ENCODE data around the gene NT5DC2. TPM values are rescaled to one million over a fixed set of nuclear protein-coding genes. Genes with fewer than 3 reads are reported as not detected.

Gene NT5DC2
- total RNA-seq, 1 experiment from 2014 or later = 212 TPM

GRCh38 chr3:52494886-52495495, 38.7 kb downstream of the NT5DC2 start, which contains the start of gene STAB1:
TSS of gene STAB1 (plus strand) at chr3:52495338. CDS start at chr3:52495414, 76 bp downstream.
- no peak for DNase-seq
- H3K4me1 ChIP-seq = no peaks in the 10 kb centered on the region
- H3K27me3 ChIP-seq (replicated peaks; ENCODE audit: control insufficient read depth, insufficient read depth, low read length) = no peaks in the 10 kb centered on the region
- peaks cover 12% of the 10 kb centered on the region for H3K36me3 Mint-ChIP-seq (ENCODE audit: insufficient read depth, unreplicated experiment)
- no peaks in the 10 kb centered on the region for H3K36me3 ChIP-seq (ENCODE audit: control insufficient read depth, insufficient read depth, low read length)
- BruUV-seq (replicated peaks) = no TSS peak
- H3K27me3 Mint-ChIP-seq (ENCODE audit: insufficient read depth, unreplicated experiment) = no peaks in the 10 kb centered on the region
- ChIA-PET CTCF (no interaction called here), POLR2A (no interaction called here)
- H3K9me3 Mint-ChIP-seq (ENCODE audit: unreplicated experiment) = no peaks in the 10 kb centered on the region
- no peaks in the 10 kb centered on the region for H3K4me1 Mint-ChIP-seq (ENCODE audit: low read depth, unreplicated experiment)
- TF ChIP-seq CTCF (IDR thresholded peaks at IDR 0.05; ENCODE audit: insufficient read depth in 1 of 2, low read depth in 1 of 2, low read length in 1 of 2, severe bottlenecking in 1 of 2, unreplicated experiment in 1 of 2) = no peak
- H3K9me3 ChIP-seq = no peaks in the 10 kb centered on the region
- intact Hi-C loops (cut with micrococcal nuclease; ENCODE audit: unreplicated experiment) = no loop called here
- no peak within 1 kb of the TSS for H3K4me3 Mint-ChIP-seq (ENCODE audit: unreplicated experiment)
- no peak within 1 kb of the TSS for H3K4me3 ChIP-seq (ENCODE audit: low read depth, low read length)
- peak within 1 kb of the TSS; percentile 70 for H3K27ac Mint-ChIP-seq (ENCODE audit: unreplicated experiment)

GRCh38 chr3:52494445-52494844, 39.2 kb downstream of the NT5DC2 start:
- CTCF ChIA-PET = no interaction called here
- H3K4me3 Mint-ChIP-seq (ENCODE audit: unreplicated experiment) = no peak overlapping the region
- H3K27me3 Mint-ChIP-seq (ENCODE audit: insufficient read depth, unreplicated experiment) = no peaks in the 10 kb centered on the region
- DNase-seq = no peak
- H3K4me3 ChIP-seq (ENCODE audit: low read depth, low read length) = no peak overlapping the region
- peak overlapping the region; percentile 70 for H3K27ac Mint-ChIP-seq (ENCODE audit: unreplicated experiment)
- peaks cover 12% of the 10 kb centered on the region for H3K36me3 Mint-ChIP-seq (ENCODE audit: insufficient read depth, unreplicated experiment)
- intact Hi-C loops (cut with micrococcal nuclease; ENCODE audit: unreplicated experiment) = no loop called here
- no peak for TF ChIP-seq CTCF (IDR thresholded peaks at IDR 0.05; ENCODE audit: insufficient read depth in 1 of 2, low read depth in 1 of 2, low read length in 1 of 2, severe bottlenecking in 1 of 2, unreplicated experiment in 1 of 2)
- H3K36me3 ChIP-seq (ENCODE audit: control insufficient read depth, insufficient read depth, low read length) = no peaks in the 10 kb centered on the region
- no peaks in the 10 kb centered on the region for H3K4me1 Mint-ChIP-seq (ENCODE audit: low read depth, unreplicated experiment)
- BruUV-seq (replicated peaks) = no TSS peak
- H3K4me1 ChIP-seq = no peaks in the 10 kb centered on the region
- no peaks in the 10 kb centered on the region for H3K27me3 ChIP-seq (replicated peaks; ENCODE audit: control insufficient read depth, insufficient read depth, low read length)
- POLR2A ChIA-PET = no interaction called here
- no peaks in the 10 kb centered on the region for H3K9me3 Mint-ChIP-seq (ENCODE audit: unreplicated experiment)
- H3K9me3 ChIP-seq = no peaks in the 10 kb centered on the region

DNA sequence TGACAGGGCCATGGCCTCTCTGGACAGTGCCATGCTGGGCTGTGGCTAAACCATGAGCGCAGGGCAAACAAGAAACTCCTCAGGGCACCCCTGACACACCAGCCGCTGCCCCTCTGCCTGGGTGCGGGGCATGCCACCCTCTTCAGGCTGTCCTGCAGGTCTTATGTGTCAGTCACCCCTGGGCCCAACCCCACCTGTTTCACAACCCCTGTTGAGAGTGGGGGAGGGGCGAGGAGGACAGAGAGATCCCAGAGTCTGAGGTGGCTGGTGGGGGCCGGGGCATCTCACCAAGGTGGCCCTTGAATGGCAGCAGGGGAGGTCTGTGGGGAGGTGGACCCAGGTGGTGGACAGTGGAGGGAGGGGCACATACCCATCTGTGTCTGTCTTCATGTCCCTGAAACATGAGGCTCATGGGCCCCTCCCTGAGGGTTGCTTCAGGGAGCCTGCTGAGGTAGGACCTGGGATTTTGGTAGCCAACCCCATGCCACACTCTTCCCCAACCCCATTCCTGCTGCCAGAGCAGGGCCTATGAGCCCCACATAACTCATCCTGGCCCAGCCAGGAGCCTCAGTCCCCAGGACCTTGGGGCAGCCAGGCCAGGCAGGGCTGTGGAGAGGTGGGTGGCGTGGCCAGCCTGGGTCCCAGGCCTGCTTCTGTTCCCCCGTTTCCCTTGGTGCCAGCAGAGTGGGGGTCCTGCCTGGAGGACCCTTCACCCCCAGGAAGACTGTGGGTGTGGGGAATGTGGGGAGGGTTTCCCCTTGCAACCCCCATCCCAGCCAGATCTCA, 40.2 kb downstream of the NT5DC2 start:
- no peak for TF ChIP-seq CTCF (IDR thresholded peaks at IDR 0.05; ENCODE audit: insufficient read depth in 1 of 2, low read depth in 1 of 2, low read length in 1 of 2, severe bottlenecking in 1 of 2, unreplicated experiment in 1 of 2)

More for the DNA sequence above, 40.2 kb downstream of the NT5DC2 start:
- H3K27me3 Mint-ChIP-seq (ENCODE audit: insufficient read depth, unreplicated experiment) = no peaks in the 10 kb centered on the region
- H3K36me3 Mint-ChIP-seq (ENCODE audit: insufficient read depth, unreplicated experiment) = peaks cover 12% of the 10 kb centered on the region
- intact Hi-C loops (cut with micrococcal nuclease; ENCODE audit: unreplicated experiment) = no loop called here
- DNase-seq = peak in 1 of 2 experiments; percentile 21
- Histone ChIP-seq H3K36me3 (ENCODE audit: control insufficient read depth, insufficient read depth, low read length) (0 out of 2 replicates have a peak, but pooled peaks cover 1% of the 10 kb centered on the region), H3K4me1 (no peaks in the 10 kb centered on the region), H3K9me3 (no peaks in the 10 kb centered on the region), H3K4me3 (ENCODE audit: low read depth, low read length) (no peak overlapping the region), H3K27me3 (replicated peaks; ENCODE audit: control insufficient read depth, insufficient read depth, low read length) (no peaks in the 10 kb centered on the region)
- no peak overlapping the region for H3K4me3 Mint-ChIP-seq (ENCODE audit: unreplicated experiment)
- H3K4me1 Mint-ChIP-seq (ENCODE audit: low read depth, unreplicated experiment) = no peaks in the 10 kb centered on the region
- H3K27ac Mint-ChIP-seq (ENCODE audit: unreplicated experiment) = no peak overlapping the region
- no peaks in the 10 kb centered on the region for H3K9me3 Mint-ChIP-seq (ENCODE audit: unreplicated experiment)
- POLR2A ChIA-PET = no interaction called here
- CTCF ChIA-PET = no interaction called here
- no TSS peak for BruUV-seq (replicated peaks)

Measured in Caco-2 (cell line).